HEK293T (cell line): ENCODE measurements around the gene KMT2C.

Experiments used
- BHLHE40 ChIP-seq: fragments of 450-650 bp; IDR thresholded peaks from 2 replicates; pipeline ENCODE4 v1.6.1; 2016; ENCODE audit warnings: mild to moderate bottlenecking, moderate library complexity, borderline replicate concordance
- ELF4 ChIP-seq: fragments of 450-650 bp; IDR thresholded peaks from 2 replicates; pipeline ENCODE4 v1.6.1; 2017; ENCODE audit warnings: antibody characterized with exemption
- SP1 ChIP-seq: fragments of 450-650 bp; IDR thresholded peaks from 2 replicates; pipeline ENCODE4 v1.6.1; 2017
- TARDBP ChIP-seq: fragments of 450-650 bp; IDR thresholded peaks from 2 replicates; pipeline ENCODE4 v1.6.1; 2016
- ZNF384 ChIP-seq: fragments of 450-650 bp; IDR thresholded peaks from 2 replicates; pipeline ENCODE4 v1.6.1; 2016

DNA sequence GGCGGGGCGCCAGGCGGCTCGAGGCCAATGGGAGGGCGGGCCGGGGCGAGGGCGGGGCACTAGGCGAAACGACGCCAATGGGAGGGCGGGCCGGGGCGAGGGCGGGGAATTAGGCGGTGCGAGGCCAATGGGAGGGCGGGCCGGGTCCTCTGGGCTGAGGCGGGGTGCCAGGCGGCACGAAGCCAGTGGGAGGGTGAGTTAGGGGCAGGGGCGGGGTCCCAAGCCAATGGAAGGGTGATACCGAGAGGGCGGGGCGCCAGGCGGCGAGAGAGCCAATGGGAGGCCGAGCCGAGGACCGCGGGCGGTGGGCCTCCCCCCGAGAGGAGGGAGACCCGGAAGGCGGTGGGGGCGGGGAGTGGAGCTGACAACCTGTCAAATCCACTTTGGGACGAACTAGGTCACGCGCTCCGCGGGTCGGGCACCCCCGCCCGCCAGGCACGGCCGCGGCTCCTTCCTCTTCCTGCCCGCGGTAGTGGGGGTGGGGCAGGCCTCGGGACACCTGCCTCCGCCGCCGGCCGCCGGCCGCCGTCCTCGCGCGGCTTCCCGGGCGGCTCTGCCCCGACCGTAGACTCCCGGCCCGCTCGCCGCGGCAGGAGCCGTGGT is 28.0 kb upstream of the KMT2C start:
- no peak for TF ChIP-seq ZNF384
- TF ChIP-seq BHLHE40: no peak
- no peak; the same call in 1 of the 2 replicates for TF ChIP-seq ELF4
- TF ChIP-seq SP1: no peak
- TF ChIP-seq TARDBP: no peak
